T-cell (primary cell): Measurements from ENCODE around the gene STK40. TPM values are rescaled to one million over a fixed set of nuclear protein-coding genes. Genes with fewer than 3 reads are reported as not detected.
A peak's percentile ranks its signal among the peaks of the same experiment; 100 is the strongest.

Experiments used
- ATAC-seq, 4 experiments: fragments of 200-7000 bp in 3 of 4; fragments of 150-1000 bp in 1 of 4; cut with Tn5 transposase; replicated peaks in 1 of 4; 1 replicate in 3 of 4; 2 replicates in 1 of 4; pipeline ENCODE4 v1.10.0; 2021; ENCODE audit warnings: moderate library complexity in 3 of 4, mild to moderate bottlenecking in 2 of 4, moderate number of reproducible peaks in 1 of 4
- CTCF ChIA-PET, 2 donors: fragments of 300-600 bp; sonication (Branson Sonifier 250); formaldehyde crosslinking; loops; one replicate each; lab custom pipeline; 2022; ENCODE audit warnings: antibody characterized with exemption in 2 of 2; lab: Charles Lee
- POLR2A ChIA-PET, 2 donors: fragments of 300-600 bp; sonication (Branson Sonifier 250); formaldehyde crosslinking; loops; one replicate each; lab custom pipeline; 2022; ENCODE audit warnings: antibody characterized with exemption in 2 of 2; lab: Charles Lee
- DNase-seq, 35 experiments: peaks; one replicate each; pipeline versions ENCODE4 v3.0.0 to v3.0.0-alpha.2; 2013 to 2023
- H3K27ac ChIP-seq: one replicate; pipeline ENCODE4 v1.5.1; 2013; ENCODE audit warnings: low read length
- H3K27me3 ChIP-seq, 2 experiments: replicated peaks in 1 of 2; 1 replicate in 1 of 2; 2 replicates in 1 of 2; pipeline versions ENCODE4 v1.6.1 to v1.7.0; 2013; ENCODE audit warnings: low read length in 1 of 2, mixed read lengths in 1 of 2; ENCODE audit not compliant: control insufficient read depth in 2 of 2, insufficient read depth in 2 of 2; ENCODE audit errors: extremely low read depth in 1 of 2
- H3K36me3 ChIP-seq, 2 donors: 1 replicate in 1 of 2; 2 replicates in 1 of 2; pipeline versions ENCODE4 v1.6.1 to v1.7.0; 2013; ENCODE audit warnings: low read length in 1 of 2; ENCODE audit not compliant: control insufficient read depth in 2 of 2, insufficient read depth in 1 of 2; ENCODE audit errors: extremely low read depth in 1 of 2
- H3K4me1 ChIP-seq, 2 experiments: 1 replicate in 1 of 2; 2 replicates in 1 of 2; pipeline versions ENCODE4 v1.6.1 to v1.7.0; 2013; ENCODE audit warnings: low read length in 2 of 2, mixed read lengths in 1 of 2; ENCODE audit not compliant: insufficient read depth in 2 of 2, control insufficient read depth in 1 of 2; ENCODE audit errors: extremely low read depth in 1 of 2
- H3K4me3 ChIP-seq, 2 donors: 1 replicate in 1 of 2; 2 replicates in 1 of 2; pipeline versions ENCODE4 v1.5.1 to v1.7.0; 2013; ENCODE audit warnings: mild to moderate bottlenecking in 2 of 2, low read length in 1 of 2, moderate library complexity in 1 of 2; ENCODE audit not compliant: control insufficient read depth in 1 of 2; ENCODE audit errors: extremely low read depth in 1 of 2
- H3K9me3 ChIP-seq: 2 replicates; pipeline ENCODE4 v1.7.0; 2013
- H3K27ac Mint-ChIP-seq, 2 donors: one replicate each; pipeline ENCODE4 v1.8.0; 2020 to 2021; ENCODE audit warnings: mild to moderate bottlenecking in 2 of 2, mixed read lengths in 2 of 2
- H3K27me3 Mint-ChIP-seq, 2 donors: one replicate each; pipeline ENCODE4 v1.8.0; 2021 to 2022; ENCODE audit warnings: mixed read lengths in 2 of 2
- H3K36me3 Mint-ChIP-seq: one replicate; pipeline ENCODE4 v1.8.0; 2021; ENCODE audit warnings: mixed read lengths
- H3K4me1 Mint-ChIP-seq, 3 donors: one replicate each; pipeline ENCODE4 v1.8.0; 2020 to 2022; ENCODE audit warnings: mixed read lengths in 3 of 3, mild to moderate bottlenecking in 1 of 3
- H3K4me3 Mint-ChIP-seq, 3 donors: one replicate each; pipeline ENCODE4 v1.8.0; 2020 to 2022; ENCODE audit warnings: mild to moderate bottlenecking in 3 of 3, mixed read lengths in 3 of 3, moderate library complexity in 3 of 3
- H3K9me3 Mint-ChIP-seq, 3 donors: one replicate each; pipeline ENCODE4 v1.8.0; 2020 to 2022; ENCODE audit warnings: mixed read lengths in 3 of 3
- WGBS: methylation state at CpG from one replicate; pipeline ENCODE4 v1.1.5; 2013; ENCODE audit warnings: missing lambda C conversion rate; ENCODE audit not compliant: insufficient coverage; 5-methylcytosine and 5-hydroxymethylcytosine counted together
- total RNA-seq, 35 experiments: library from RNA in 6 of 35; stranded (reverse) in 6 of 35; fragments of 120-200 nt in 1 of 35; gene quantifications; one replicate each; pipeline versions ENCODE4 v1.2.1 to v1.2.4 and lab custom pipeline; 2013 to 2026

STK40 gene
- total RNA-seq, 5 donors from 2014 or later (not counting 1 experiment from before 2014, with no cell fraction given), result 29.6 to 71.1 (median 56.7) TPM

DNA sequence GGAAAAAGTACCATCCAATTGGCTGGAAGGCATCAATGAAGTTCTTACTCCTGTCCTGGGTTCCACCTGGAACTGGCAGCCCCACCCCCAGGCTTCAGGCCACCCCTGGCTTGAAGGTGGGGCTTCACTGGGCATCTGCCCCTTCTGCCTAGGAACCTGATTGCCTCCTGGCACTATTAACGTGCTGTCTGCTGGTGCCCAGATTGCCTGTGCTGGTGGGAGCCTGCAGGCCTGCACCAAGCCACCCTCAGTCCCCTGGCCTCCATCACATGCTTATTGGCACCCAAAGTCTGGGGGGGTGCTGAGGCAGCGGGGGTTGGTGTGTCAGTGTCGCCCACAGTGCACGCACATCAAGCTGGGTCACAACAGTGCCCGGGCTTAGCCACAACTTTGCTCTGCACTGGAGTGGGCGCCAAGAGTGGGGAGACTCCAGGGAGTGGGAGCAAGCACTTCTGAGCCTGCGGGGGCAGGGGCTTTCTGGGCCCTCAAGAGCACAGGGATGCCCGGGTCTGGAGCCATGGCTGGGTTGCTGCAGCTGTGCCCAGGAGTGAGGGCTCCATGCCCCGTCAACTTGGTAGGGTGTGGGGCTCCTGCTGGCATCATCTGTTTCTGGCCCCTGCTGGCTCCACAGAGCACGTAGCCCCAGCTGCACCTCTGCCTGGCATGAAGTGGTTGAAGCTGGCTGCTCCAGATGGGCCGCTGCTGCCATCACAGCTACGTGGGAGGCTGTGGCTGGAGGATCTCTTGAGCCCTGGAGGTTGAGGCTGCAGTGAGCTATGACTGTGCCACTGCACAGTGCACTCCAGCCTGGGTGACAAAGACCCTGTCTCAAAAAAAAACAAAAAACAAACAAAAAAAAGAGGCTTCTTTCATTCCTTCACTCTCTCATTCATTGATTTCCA lies 16.1 kb upstream of the STK40 start:
- no peak overlapping the region for H3K4me3 ChIP-seq
- ChIA-PET CTCF (interaction anchor here in 1 of 2 donors (0.6 kb wide), 1 partner anchor 367 kb away, joined by 3 read pairs; no protein-coding TSS in a partner anchor), POLR2A (no interaction called here)
- Mint-ChIP-seq H3K9me3 (no peaks in the 10 kb centered on the region), H3K4me3 (peak overlapping the region in 1 of 3 donors; percentile 59), H3K36me3 (no peaks in the 10 kb centered on the region), H3K27me3 (no peaks in the 10 kb centered on the region), H3K27ac (no peak overlapping the region), H3K4me1 (peaks cover 15 to 29% (median 27%) of the 10 kb centered on the region in 3 donors)
- WGBS, result 97% methylated on average over 11 of the region's 12 CpGs
- ATAC-seq (no peak), DNase-seq (no peak)
- peak overlapping the region; percentile 58 for H3K27ac ChIP-seq
- no peaks in the 10 kb centered on the region for H3K36me3 ChIP-seq
- H3K9me3 ChIP-seq, result no peaks in the 10 kb centered on the region
- H3K27me3 ChIP-seq, result peaks cover 0 to 4% of the 10 kb centered on the region in 2 experiments
- H3K4me1 ChIP-seq, result peaks cover 2 to 26% of the 10 kb centered on the region in 2 experiments

GRCh38 chr1:36400825-36401601 lies 15.3 kb upstream of the STK40 start:
- peak in 3 of 4 experiments; percentile 15 to 30 (median 23) for ATAC-seq
- Mint-ChIP-seq H3K36me3 (no peaks in the 10 kb centered on the region), H3K27me3 (no peaks in the 10 kb centered on the region), H3K27ac (peak overlapping the region in 1 of 2 donors; percentile 39), H3K4me1 (peaks cover 22 to 32% (median 29%) of the 10 kb centered on the region in 3 donors), H3K4me3 (peak overlapping the region in 2 of 3 donors; percentile 21 to 59), H3K9me3 (no peaks in the 10 kb centered on the region)
- Histone ChIP-seq H3K4me1 (peaks cover 4 to 34% of the 10 kb centered on the region in 2 experiments), H3K4me3 (peak overlapping the region in 1 of 2 donors; percentile 14), H3K9me3 (no peaks in the 10 kb centered on the region), H3K27ac (peak overlapping the region; percentile 58), H3K27me3 (peaks cover 0 to 4% of the 10 kb centered on the region in 2 experiments), H3K36me3 (no peaks in the 10 kb centered on the region)
- ChIA-PET POLR2A (interaction anchor here (0.6 to 0.7 kb wide), 4 partner anchors 9 to 24 kb away, joined by 4 to 9 read pairs (median 6); no protein-coding TSS in a partner anchor), CTCF (interaction anchor here in 1 of 2 donors (0.6 kb wide), 2 partner anchors 8 to 19 kb away, joined by 4 to 6 read pairs; no protein-coding TSS in a partner anchor)
- DNase-seq, result peak in 26 of 35 experiments; percentile 13 to 82 (median 42)
- 64% methylated on average over 18 of the region's 22 CpGs for WGBS

DNA sequence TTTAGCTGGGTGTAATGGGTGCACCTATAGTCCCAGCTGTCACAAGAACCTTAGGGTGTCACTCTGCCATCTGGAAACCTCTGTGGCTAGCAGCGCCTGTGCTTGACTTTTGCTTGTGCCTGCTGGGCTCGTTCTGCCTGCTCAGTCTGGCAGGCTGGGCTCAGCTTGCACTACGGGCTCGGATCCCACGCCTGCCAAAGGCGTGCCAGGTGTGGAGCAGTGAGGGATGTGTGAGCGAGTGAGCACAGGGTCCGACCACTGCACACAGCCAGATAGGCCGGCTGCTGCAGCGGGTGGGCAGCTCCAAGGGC lies 14.7 kb upstream of the STK40 start:
- DNase-seq (no peak), ATAC-seq (no peak)
- Mint-ChIP-seq H3K4me1 (peaks cover 26 to 32% (median 30%) of the 10 kb centered on the region in 3 donors), H3K4me3 (peak overlapping the region in 1 of 3 donors; percentile 59), H3K27me3 (no peaks in the 10 kb centered on the region), H3K9me3 (no peaks in the 10 kb centered on the region), H3K36me3 (no peaks in the 10 kb centered on the region), H3K27ac (no peak overlapping the region)
- POLR2A ChIA-PET, result interaction anchor here (0.6 to 0.7 kb wide), 3 partner anchors 9 to 16 kb away, joined by 4 to 7 read pairs (median 6); no protein-coding TSS in a partner anchor
- CTCF ChIA-PET, result interaction anchor here in 1 of 2 donors (0.6 kb wide), 2 partner anchors 9 to 19 kb away, joined by 4 to 6 read pairs; no protein-coding TSS in a partner anchor
- Histone ChIP-seq H3K4me3 (no peak overlapping the region), H3K36me3 (no peaks in the 10 kb centered on the region), H3K27me3 (peaks cover 0 to 4% of the 10 kb centered on the region in 2 experiments), H3K4me1 (peaks cover 4 to 39% of the 10 kb centered on the region in 2 experiments), H3K9me3 (no peaks in the 10 kb centered on the region), H3K27ac (peak overlapping the region; percentile 23)
- WGBS, result 83% methylated on average over 9 of the region's 10 CpGs

DNA sequence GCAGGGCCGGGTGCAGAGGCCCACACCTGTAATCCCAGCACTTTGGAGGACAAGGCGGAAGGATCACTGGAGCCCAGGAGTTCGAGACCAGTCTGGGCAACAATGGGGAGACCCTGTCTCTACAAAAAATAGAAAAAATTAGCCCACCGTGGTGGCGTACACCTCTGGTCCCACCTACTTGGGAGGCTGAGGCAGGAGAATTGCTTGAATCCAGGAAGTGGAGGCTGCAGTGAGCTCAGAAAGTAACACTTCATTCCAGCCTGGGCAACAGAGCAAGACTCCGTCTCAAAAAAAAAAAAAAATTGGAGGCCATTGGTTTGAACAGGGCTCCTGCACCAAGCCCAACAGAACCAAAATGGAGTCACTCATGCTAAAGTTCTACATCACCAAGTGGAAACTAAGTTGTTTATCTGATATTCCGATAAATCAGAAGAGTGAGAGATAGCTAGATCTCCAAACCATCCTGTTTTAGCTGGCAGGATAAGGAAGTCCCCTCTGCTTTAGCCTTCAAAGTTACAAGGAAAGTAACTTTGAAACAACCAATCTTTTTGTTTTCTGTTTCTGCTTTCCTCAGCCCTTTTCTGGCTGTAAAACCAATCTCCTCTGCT lies 12.8 kb upstream of the STK40 start:
- H3K9me3 Mint-ChIP-seq, result no peaks in the 10 kb centered on the region
- ATAC-seq, result no peak
- 100% methylated on average over 1 of the region's 7 CpGs for WGBS
- POLR2A ChIA-PET, result interaction anchor here (0.5 to 0.9 kb wide), 6 partner anchors 9 to 122 kb away, joined by 3 to 8 read pairs (median 3); no protein-coding TSS in a partner anchor
- peak overlapping the region; percentile 84 to 99 (median 98) for H3K4me3 Mint-ChIP-seq
- Histone ChIP-seq H3K4me1 (peaks cover 4 to 41% of the 10 kb centered on the region in 2 experiments), H3K9me3 (no peaks in the 10 kb centered on the region), H3K4me3 (peak overlapping the region in 1 of 2 donors; percentile 83), H3K27ac (peak overlapping the region; percentile 80), H3K36me3 (peaks cover 5 to 8% of the 10 kb centered on the region in 2 donors), H3K27me3 (peaks cover 0 to 4% of the 10 kb centered on the region in 2 experiments)
- H3K36me3 Mint-ChIP-seq, result no peaks in the 10 kb centered on the region
- H3K27me3 Mint-ChIP-seq, result no peaks in the 10 kb centered on the region
- DNase-seq, result no peak
- peak overlapping the region; percentile 96 to 98 for H3K27ac Mint-ChIP-seq
- H3K4me1 Mint-ChIP-seq, result peaks cover 35 to 40% (median 37%) of the 10 kb centered on the region in 3 donors
- CTCF ChIA-PET, result interaction anchor here (0.6 to 2.5 kb wide), 5 partner anchors 12 to 360 kb away, joined by 3 to 13 read pairs (median 3); partner anchors contain the start of gene STK40 (in 1 of the 2)

DNA sequence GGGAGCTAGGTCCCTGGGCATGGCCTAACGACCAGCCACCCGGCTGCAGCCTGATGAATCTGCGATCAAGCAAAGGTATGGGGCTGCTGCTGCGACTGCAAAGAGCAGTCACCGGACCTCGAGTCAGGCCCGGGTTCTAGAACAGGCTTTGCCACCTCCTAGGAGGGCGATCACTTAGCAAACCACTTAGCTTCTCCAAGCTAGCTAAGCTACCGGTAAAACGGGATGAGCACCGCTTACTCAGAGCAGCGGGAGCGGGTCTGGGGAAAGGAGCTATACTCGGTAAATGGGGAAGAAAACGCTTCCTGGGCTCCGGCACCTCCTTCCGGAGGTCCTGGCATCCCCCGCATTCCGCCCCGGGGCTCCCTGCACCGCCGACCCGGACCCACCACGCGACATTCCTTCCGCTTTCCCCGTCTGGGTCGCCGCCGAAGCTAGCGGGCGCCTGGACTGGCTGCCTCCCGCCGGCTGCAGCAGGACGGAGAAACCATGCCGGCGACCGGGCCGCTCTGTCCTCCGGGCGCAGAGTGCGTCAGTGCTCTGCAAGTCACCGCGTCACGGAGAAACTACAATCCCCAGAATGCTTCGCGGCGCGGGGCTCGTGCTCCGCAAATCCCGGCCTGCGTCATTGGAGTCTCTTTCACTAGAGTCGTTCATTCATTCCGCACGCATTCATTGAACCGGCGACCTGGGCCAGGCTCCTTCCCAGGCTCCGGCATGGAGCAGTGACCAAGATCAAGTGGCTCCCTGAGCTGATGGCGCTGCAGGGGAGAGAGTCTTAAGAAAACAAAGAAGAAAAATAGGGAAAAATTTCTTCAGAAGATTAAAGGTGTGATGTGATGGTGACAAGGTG lies 11.9 kb upstream of the STK40 start, which contains the start of gene LSM10:
LSM10 (minus strand) TSS at position 531 of the 853 bp plus-strand sequence. CDS start 3,779 bp downstream, outside the sequence.
- Histone ChIP-seq H3K27me3 (peaks cover 0 to 4% of the 10 kb centered on the region in 2 experiments), H3K36me3 (peaks cover 11 to 17% of the 10 kb centered on the region in 2 donors), H3K4me1 (peaks cover 4 to 45% of the 10 kb centered on the region in 2 experiments), H3K4me3 (peak within 1 kb of the TSS; percentile 83 to 89), H3K9me3 (no peaks in the 10 kb centered on the region), H3K27ac (peak within 1 kb of the TSS; percentile 80)
- H3K36me3 Mint-ChIP-seq, result peaks cover 6% of the 10 kb centered on the region
- no peaks in the 10 kb centered on the region for H3K27me3 Mint-ChIP-seq
- peak; percentile 91 to 94 (median 92) for ATAC-seq
- peaks cover 35 to 45% (median 43%) of the 10 kb centered on the region in 3 donors for H3K4me1 Mint-ChIP-seq
- no peaks in the 10 kb centered on the region for H3K9me3 Mint-ChIP-seq
- H3K4me3 Mint-ChIP-seq, result peak within 1 kb of the TSS; percentile 84 to 99 (median 98)
- POLR2A ChIA-PET, result interaction anchor here (0.5 to 0.9 kb wide), 10 partner anchors 9 to 1588 kb away, joined by 3 to 5 read pairs (median 3); no protein-coding TSS in a partner anchor
- H3K27ac Mint-ChIP-seq, result peak within 1 kb of the TSS; percentile 96 to 98
- CTCF ChIA-PET, result interaction anchor here (0.6 to 2.5 kb wide), 7 partner anchors 9 to 359 kb away, joined by 3 to 13 read pairs (median 4); partner anchors contain the start of gene STK40 (in 1 of the 2)
- peak; percentile 79 to 95 (median 87) for DNase-seq
- WGBS, result under 1% methylated on average over 57 of the region's 60 CpGs
